SU-DHL-6 (cell line): ENCODE data around the gene RRP12.
A peak's percentile ranks its signal among the peaks of the same experiment; 100 is the strongest.

Experiments used
- H2AFZ ChIP-seq: fragments of 200-600 bp; sonication (generic); 2 replicates; pipeline ENCODE4 v1.6.1; 2014; ENCODE audit warnings: low read depth, mild to moderate bottlenecking, moderate library complexity, mixed read lengths, antibody characterized with exemption, low read length; ENCODE audit not compliant: severe bottlenecking
- H3F3A ChIP-seq: fragments of 200-600 bp; shearing (Covaris generic); 2 replicates; pipeline ENCODE4 v1.6.0; 2016; ENCODE audit warnings: antibody characterized with exemption, mild to moderate bottlenecking; ENCODE audit not compliant: insufficient read depth
- H3K27ac ChIP-seq: fragments of 200-600 bp; sonication (generic); 2 replicates; pipeline ENCODE4 v1.5.1; 2016; ENCODE audit warnings: low read depth, mild to moderate bottlenecking, low read length, moderate library complexity, mixed read lengths
- H3K27me3 ChIP-seq: fragments of 200-600 bp; sonication (generic), shearing (Covaris generic); 2 replicates; pipeline ENCODE4 v1.6.0; 2014; ENCODE audit warnings: mild to moderate bottlenecking, low read length
- H3K36me3 ChIP-seq: fragments of 200-600 bp; sonication (generic); 2 replicates; pipeline ENCODE4 v1.6.1; 2014; ENCODE audit warnings: mild to moderate bottlenecking, low read length, mixed read lengths
- H3K4me2 ChIP-seq: fragments of 300-600, 200-600 bp; shearing (Covaris generic), sonication (generic); 2 replicates; pipeline ENCODE4 v1.6.0; 2014; ENCODE audit warnings: low read length, low read depth, mild to moderate bottlenecking; ENCODE audit not compliant: poor library complexity, severe bottlenecking
- H3K4me3 ChIP-seq: fragments of 200-600 bp; sonication (generic); 2 replicates; pipeline ENCODE4 v1.5.1; 2014; ENCODE audit warnings: antibody characterized with exemption, low read length, mild to moderate bottlenecking, mixed read lengths; ENCODE audit not compliant: insufficient read depth, poor library complexity, severe bottlenecking
- H3K79me2 ChIP-seq: fragments of 200-600 bp; sonication (generic); 2 replicates; pipeline ENCODE4 v1.6.1; 2014; ENCODE audit warnings: mild to moderate bottlenecking, low read length, moderate library complexity; ENCODE audit not compliant: insufficient read depth
- H3K9ac ChIP-seq: fragments of 200-600 bp; sonication (generic); 2 replicates; pipeline ENCODE4 v1.7.0; 2014; ENCODE audit warnings: mild to moderate bottlenecking, low read length
- H3K9me2 ChIP-seq: fragments of 200-600 bp; sonication (generic); replicated peaks from 2 replicates; pipeline ENCODE4 v1.6.1; 2014; ENCODE audit warnings: low read length; ENCODE audit not compliant: insufficient read depth
- H3K9me3 ChIP-seq: fragments of 200-600 bp; sonication (generic); 2 replicates; pipeline ENCODE4 v1.6.1; 2014; ENCODE audit warnings: low read length, mixed read lengths; ENCODE audit not compliant: insufficient read depth
- H4K20me1 ChIP-seq: fragments of 200-600 bp; sonication (generic); 2 replicates; pipeline ENCODE4 v1.6.1; 2014; ENCODE audit warnings: low read depth, mild to moderate bottlenecking, antibody characterized with exemption, low read length, moderate library complexity, mixed read lengths
- CTCF ChIP-seq: fragments of 200-600 bp; sonication (generic); IDR thresholded peaks from one replicate; pipeline ENCODE4 v1.5.1; 2017; ENCODE audit warnings: antibody characterized with exemption, mild to moderate bottlenecking, low read length, moderate library complexity; ENCODE audit not compliant: insufficient read depth, poor library complexity, severe bottlenecking
- EZH2phosphoT487 ChIP-seq: fragments of 200-600 bp; sonication (generic), shearing (Covaris generic); conservative IDR thresholded peaks from 2 replicates; pipeline ENCODE4 v1.6.1; 2018; ENCODE audit warnings: mild to moderate bottlenecking, antibody characterized with exemption, low read length, moderate library complexity, mixed read lengths

The RRP12 gene

GRCh38 chr10:97318772-97319651 is 82.1 kb downstream of the RRP12 start, which contains the start of gene FRAT1:
Gene FRAT1 (plus strand): TSS chr10:97319271. CDS start chr10:97319454, 183 bp downstream.
- Histone ChIP-seq H3F3A (0 out of 2 replicates have a peak, but pooled peaks cover 2% of the 10 kb centered on the region), H3K27ac (peak within 1 kb of the TSS; percentile 50; the same call in 1 of the 2 replicates), H3K4me2 (peak within 1 kb of the TSS; percentile 79), H3K27me3 (no peaks in the 10 kb centered on the region), H3K4me3 (peak within 1 kb of the TSS; percentile 76), H4K20me1 (no peaks in the 10 kb centered on the region), H3K79me2 (no peaks in the 10 kb centered on the region), H3K9me2 (no peaks in the 10 kb centered on the region), H3K9ac (peak within 1 kb of the TSS; percentile 68), H3K36me3 (no peaks in the 10 kb centered on the region), H2AFZ (peak within 1 kb of the TSS; percentile 75), H3K9me3 (no peaks in the 10 kb centered on the region)
- TF ChIP-seq CTCF (no peak), EZH2phosphoT487 (no peak)

GRCh38 chr10:97314671-97315070 is 86.5 kb downstream of the RRP12 start:
- H3K4me2 ChIP-seq: no peak overlapping the region
- no peak overlapping the region for H3K9ac ChIP-seq
- H3K27ac ChIP-seq: no peak overlapping the region
- H2AFZ ChIP-seq: no peak overlapping the region
- H3K27me3 ChIP-seq: no peaks in the 10 kb centered on the region
- no peaks in the 10 kb centered on the region for H4K20me1 ChIP-seq
- no peaks in the 10 kb centered on the region for H3K36me3 ChIP-seq
- H3F3A ChIP-seq: no peaks in the 10 kb centered on the region
- TF ChIP-seq EZH2phosphoT487 (no peak), CTCF (no peak)
- no peaks in the 10 kb centered on the region for H3K9me3 ChIP-seq
- H3K9me2 ChIP-seq: no peaks in the 10 kb centered on the region
- no peaks in the 10 kb centered on the region for H3K79me2 ChIP-seq
- H3K4me3 ChIP-seq: no peak overlapping the region

- Histone ChIP-seq H3F3A (no peaks in the 10 kb centered on the region), H3K27me3 (no peaks in the 10 kb centered on the region), H3K4me3 (no peak overlapping the region), H3K27ac (no peak overlapping the region), H3K9me2 (no peaks in the 10 kb centered on the region), H3K79me2 (no peaks in the 10 kb centered on the region), H3K9ac (no peak overlapping the region), H4K20me1 (no peaks in the 10 kb centered on the region), H2AFZ (no peak overlapping the region), H3K9me3 (no peaks in the 10 kb centered on the region), H3K36me3 (no peaks in the 10 kb centered on the region), H3K4me2 (no peak overlapping the region)
- no peak for TF ChIP-seq EZH2phosphoT487
- TF ChIP-seq CTCF: no peak
These were observed 88.2 kb downstream of the RRP12 start for GRCh38 chr10:97312897-97313296.
